ENCODE results near the gene ACTN3. TPM values are rescaled to one million over a fixed set of nuclear protein-coding genes. Genes with fewer than 3 reads are reported as not detected.

The ACTN3 gene
- polyA plus RNA-seq, 3 donors: not detected

- H3K27me3 ChIP-seq (ENCODE audit: control insufficient read depth in 2 of 2, insufficient read depth in 2 of 2, low read length in 2 of 2): peaks cover 0 to 18% of the 10 kb centered on the region in 2 donors
- H3K4me3 Mint-ChIP-seq: no peak overlapping the region
- WGBS (ENCODE audit: insufficient coverage): 98% methylated on average over 4 of the region's 4 CpGs
- H2AFZ ChIP-seq (ENCODE audit: insufficient read depth, low read depth, low read length, poor library complexity, severe bottlenecking): no peak overlapping the region
- no peak overlapping the region for H3K4me2 ChIP-seq (replicated peaks; ENCODE audit: extremely low read depth, low read length, poor library complexity, severe bottlenecking)
- peaks cover 0 to 2% (median 0%) of the 10 kb centered on the region in 7 donors for H3K9me3 Mint-ChIP-seq
- H3K79me2 ChIP-seq (ENCODE audit: insufficient read depth, low read length): no peaks in the 10 kb centered on the region
- no peaks in the 10 kb centered on the region for H3K36me3 ChIP-seq (replicated peaks in 1 of 2; ENCODE audit: control insufficient read depth in 1 of 2, insufficient read depth in 2 of 2, low read length in 2 of 2)
- no peaks in the 10 kb centered on the region for H4K20me1 ChIP-seq (ENCODE audit: insufficient read depth, low read length)
- TF ChIP-seq CTCF (IDR thresholded peaks at IDR 0.05): no peak
- DNase-seq: no peak
- peaks cover 8 to 10% of the 10 kb centered on the region in 2 donors for H3K4me1 ChIP-seq (ENCODE audit: control insufficient read depth in 1 of 2, insufficient read depth in 2 of 2, low read length in 2 of 2)
- H3K4me3 ChIP-seq (replicated peaks in 1 of 3; ENCODE audit: low read depth in 2 of 3, low read length in 3 of 3): no peak overlapping the region
- peaks cover 6% of the 10 kb centered on the region for H3K4me1 Mint-ChIP-seq
- no peak overlapping the region for H3K27ac ChIP-seq (ENCODE audit: low read depth in 1 of 2, low read length in 2 of 2)
- H3K9me3 ChIP-seq (replicated peaks in 1 of 2; ENCODE audit: control insufficient read depth in 1 of 2, insufficient read depth in 1 of 2, low read length in 2 of 2): no peaks in the 10 kb centered on the region
- H3K9ac ChIP-seq (ENCODE audit: insufficient read depth, low read length, poor library complexity, severe bottlenecking): no peak overlapping the region
- H3K36me3 Mint-ChIP-seq: no peaks in the 10 kb centered on the region
- H3K27ac Mint-ChIP-seq: no peak overlapping the region
- H3K27me3 Mint-ChIP-seq (ENCODE audit: low read depth in 3 of 3): peaks cover 20 to 36% (median 26%) of the 10 kb centered on the region in 3 donors
- intact Hi-C loops (cut with micrococcal nuclease): no loop called here
Measured at GRCh38 chr11:66550887-66551286, 4.2 kb downstream of the ACTN3 start.

GRCh38 chr11:66554602-66555001 is 7.9 kb downstream of the ACTN3 start:
- no peak overlapping the region for H2AFZ ChIP-seq (ENCODE audit: insufficient read depth, low read depth, low read length, poor library complexity, severe bottlenecking)
- no peak for DNase-seq
- no peak overlapping the region for H3K9ac ChIP-seq (ENCODE audit: insufficient read depth, low read length, poor library complexity, severe bottlenecking)
- Mint-ChIP-seq H3K4me3 (no peak overlapping the region), H3K27me3 (ENCODE audit: low read depth in 3 of 3) (peaks cover 22 to 32% (median 23%) of the 10 kb centered on the region in 3 donors), H3K36me3 (no peaks in the 10 kb centered on the region), H3K4me1 (peaks cover 8% of the 10 kb centered on the region), H3K27ac (no peak overlapping the region), H3K9me3 (peaks cover 0 to 2% (median 0%) of the 10 kb centered on the region in 7 donors)
- H3K79me2 ChIP-seq (ENCODE audit: insufficient read depth, low read length): no peaks in the 10 kb centered on the region
- no peaks in the 10 kb centered on the region for H4K20me1 ChIP-seq (ENCODE audit: insufficient read depth, low read length)
- TF ChIP-seq CTCF (IDR thresholded peaks at IDR 0.05): no peak
- H3K4me3 ChIP-seq (replicated peaks in 1 of 3; ENCODE audit: low read depth in 2 of 3, low read length in 3 of 3): no peak overlapping the region
- intact Hi-C loops (cut with micrococcal nuclease): no loop called here
- no peaks in the 10 kb centered on the region for H3K36me3 ChIP-seq (replicated peaks in 1 of 2; ENCODE audit: control insufficient read depth in 1 of 2, insufficient read depth in 2 of 2, low read length in 2 of 2)
- H3K4me1 ChIP-seq (ENCODE audit: control insufficient read depth in 1 of 2, insufficient read depth in 2 of 2, low read length in 2 of 2): peaks cover 0 to 5% of the 10 kb centered on the region in 2 donors
- 95% methylated on average over 2 of the region's 5 CpGs for WGBS (ENCODE audit: insufficient coverage)
- H3K27me3 ChIP-seq (ENCODE audit: control insufficient read depth in 2 of 2, insufficient read depth in 2 of 2, low read length in 2 of 2): peaks cover 3 to 17% of the 10 kb centered on the region in 2 donors
- H3K27ac ChIP-seq (ENCODE audit: low read depth in 1 of 2, low read length in 2 of 2): no peak overlapping the region
- H3K9me3 ChIP-seq (replicated peaks in 1 of 2; ENCODE audit: control insufficient read depth in 1 of 2, insufficient read depth in 1 of 2, low read length in 2 of 2): no peaks in the 10 kb centered on the region
- no peak overlapping the region for H3K4me2 ChIP-seq (replicated peaks; ENCODE audit: extremely low read depth, low read length, poor library complexity, severe bottlenecking)
